A549 (cell line): ENCODE measurements around the gene MARCO. TPM values are rescaled to one million over a fixed set of nuclear protein-coding genes. Genes with fewer than 3 reads are reported as not detected.

Experiments
- ATAC-seq, 2 experiments: fragments of 200-7000 bp in 1 of 2; fragments of >200 bp in 1 of 2; cut with Nextera tagmentation in 1 of 2; cut with Tn5 transposase in 1 of 2; 3 replicates each; pipeline versions ENCODE4 v1.8.0 to v1.9.1; 2018 to 2020; ENCODE audit warnings: mild to moderate bottlenecking in 1 of 2, moderate library complexity in 1 of 2
- CTCF ChIA-PET: fragments of 300-600 bp; sonication (Branson Sonifier 250); formaldehyde crosslinking; extraction: SDS; loops from one replicate; lab custom pipeline; 2021; ENCODE audit warnings: antibody characterized with exemption, inconsistent platforms; lab: Yijun Ruan, JAX
- POLR2A ChIA-PET: fragments of 350-600 bp; formaldehyde crosslinking; extraction: SDS; loops from one replicate; lab custom pipeline; 2021; ENCODE audit warnings: antibody characterized with exemption, inconsistent platforms; lab: Yijun Ruan, JAX
- DNase-seq, 2 experiments: peaks; one replicate each; pipeline versions ENCODE4 v3.0.0 to v3.0.0-alpha.2; 2011 to 2016; ENCODE audit warnings: low read depth in 1 of 2, low spot score in 1 of 2
- FAIRE-seq: peaks from 2 replicates; lab custom pipeline; 2011; peaks lifted over from hg19 to GRCh38; lab: Jason Lieb, UNC
- H3K27ac ChIP-seq, 2 experiments: fragments of >200 bp; sonication (Bioruptor Twin); formaldehyde crosslinking; 3 replicates each; pipeline ENCODE4 v1.5.1; 2016 to 2017
- H3K4me1 ChIP-seq: fragments of >200 bp; sonication (Bioruptor Twin); formaldehyde crosslinking; 3 replicates; pipeline ENCODE4 v1.6.1; 2016
- H3K4me2 ChIP-seq: fragments of >200 bp; sonication (Bioruptor Twin); formaldehyde crosslinking; 3 replicates; pipeline ENCODE4 v1.6.1; 2016
- H3K4me3 ChIP-seq: fragments of >200 bp; sonication (Bioruptor Twin); formaldehyde crosslinking; 3 replicates; pipeline ENCODE4 v1.5.1; 2016
- H3K9me3 ChIP-seq: fragments of >200 bp; sonication (Bioruptor Twin); formaldehyde crosslinking; 3 replicates; pipeline ENCODE4 v1.6.1; 2016
- E2F6 ChIP-seq: IDR thresholded peaks from 2 replicates; pipeline ENCODE4 v1.6.1; 2012; ENCODE audit warnings: low read depth, borderline replicate concordance
- EHMT2 ChIP-seq: fragments of 200-600 bp; sonication (generic); IDR thresholded peaks from 2 replicates; pipeline ENCODE4 v1.6.1; 2016; ENCODE audit warnings: antibody characterized with exemption, low read depth, mild to moderate bottlenecking, moderate library complexity
- ESRRA ChIP-seq: fragments of 150-350 bp; IDR thresholded peaks from 2 replicates; pipeline ENCODE4 v1.6.1; 2014; ENCODE audit warnings: mild to moderate bottlenecking, low read length, borderline replicate concordance
- HEYL ChIP-seq: fragments of 250-450 bp; sonication (Bioruptor Pico); IDR thresholded peaks from 2 replicates; pipeline ENCODE4 v1.8.0; 2021; ENCODE audit warnings: mild to moderate bottlenecking, moderate library complexity
- HOXB5 ChIP-seq: fragments of 250-450 bp; sonication (Bioruptor Pico); IDR thresholded peaks from 2 replicates; pipeline ENCODE4 v1.5.0; 2020; ENCODE audit warnings: mild to moderate bottlenecking, moderate library complexity
- MAZ ChIP-seq: fragments of 150-350 bp; IDR thresholded peaks from 2 replicates; pipeline ENCODE4 v1.6.1; 2014; ENCODE audit warnings: antibody characterized with exemption, low read depth, low read length, borderline replicate concordance
- ZNF302 ChIP-seq: fragments of 250-450 bp; sonication (Bioruptor Pico); IDR thresholded peaks from 2 replicates; pipeline ENCODE4 v1.9.0; 2021; ENCODE audit warnings: inconsistent platforms, mild to moderate bottlenecking, moderate library complexity
- ZSCAN20 ChIP-seq: fragments of 250-450 bp; sonication (Bioruptor Pico); IDR thresholded peaks from 2 replicates; pipeline ENCODE4 v1.8.0; 2022; ENCODE audit warnings: mild to moderate bottlenecking, moderate library complexity
- WGBS: methylation state at CpG from one replicate; pipeline ENCODE4 v1.1.6; 2017; ENCODE audit errors: missing lambda C conversion rate; 5-methylcytosine and 5-hydroxymethylcytosine counted together
- polyA plus RNA-seq, 4 experiments: library from polyadenylated mRNA; depleted of rRNA in 3 of 4; stranded (reverse); fragments of >200 nt; fragmentation: RNase III in 1 of 4; extraction: RNeasy Plus Mini Kit Qiagen cat#74134 plus additional on column Dnase treatment in 1 of 4; gene quantifications; 2 replicates in 3 of 4; 3 replicates in 1 of 4; pipeline ENCODE4 v1.2.3, GENCODE V29; 2011 to 2017
- TF ChIP-seq, protein P1 (sequence below): IDR thresholded peaks from 2 replicates; pipeline ENCODE4 v1.6.1; 2012
- TF ChIP-seq, protein P2 (sequence below): fragments of 150-350 bp; IDR thresholded peaks from 2 replicates; pipeline ENCODE4 v1.6.1; 2014; ENCODE audit warnings: low read depth, mild to moderate bottlenecking, low read length
- TF ChIP-seq, protein P3 (sequence below): fragments of 450-650 bp; IDR thresholded peaks from 2 replicates; pipeline ENCODE4 v1.6.1; 2014; ENCODE audit warnings: antibody characterized with exemption
- TF ChIP-seq, protein P4 (sequence below): IDR thresholded peaks from 2 replicates; pipeline ENCODE4 v1.6.1; 2012

Gene MARCO
- polyA plus RNA-seq, 2 of the 4 experiments (the other 2 are of a cell fraction): 0.05 TPM; not detected in 1

- H3K27ac ChIP-seq: no peak overlapping the region
- H3K4me3 ChIP-seq: no peak overlapping the region
- H3K4me1 ChIP-seq: no peaks in the 10 kb centered on the region
- CTCF ChIA-PET: no interaction called here
- TF ChIP-seq ESRRA (no peak), MAZ (no peak), HEYL (CRISPR knock-in tag) (no peak), ZSCAN20 (CRISPR knock-in tag) (no peak), HOXB5 (CRISPR knock-in tag) (no peak), EHMT2 (no peak), E2F6 (no peak), ZNF302 (CRISPR knock-in tag) (no peak)
- TF ChIP-seq, protein P1, sequence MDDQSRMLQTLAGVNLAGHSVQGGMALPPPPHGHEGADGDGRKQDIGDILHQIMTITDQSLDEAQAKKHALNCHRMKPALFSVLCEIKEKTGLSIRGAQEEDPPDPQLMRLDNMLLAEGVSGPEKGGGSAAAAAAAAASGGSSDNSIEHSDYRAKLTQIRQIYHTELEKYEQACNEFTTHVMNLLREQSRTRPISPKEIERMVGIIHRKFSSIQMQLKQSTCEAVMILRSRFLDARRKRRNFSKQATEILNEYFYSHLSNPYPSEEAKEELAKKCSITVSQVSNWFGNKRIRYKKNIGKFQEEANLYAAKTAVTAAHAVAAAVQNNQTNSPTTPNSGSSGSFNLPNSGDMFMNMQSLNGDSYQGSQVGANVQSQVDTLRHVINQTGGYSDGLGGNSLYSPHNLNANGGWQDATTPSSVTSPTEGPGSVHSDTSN: no peak
- TF ChIP-seq, protein P2, sequence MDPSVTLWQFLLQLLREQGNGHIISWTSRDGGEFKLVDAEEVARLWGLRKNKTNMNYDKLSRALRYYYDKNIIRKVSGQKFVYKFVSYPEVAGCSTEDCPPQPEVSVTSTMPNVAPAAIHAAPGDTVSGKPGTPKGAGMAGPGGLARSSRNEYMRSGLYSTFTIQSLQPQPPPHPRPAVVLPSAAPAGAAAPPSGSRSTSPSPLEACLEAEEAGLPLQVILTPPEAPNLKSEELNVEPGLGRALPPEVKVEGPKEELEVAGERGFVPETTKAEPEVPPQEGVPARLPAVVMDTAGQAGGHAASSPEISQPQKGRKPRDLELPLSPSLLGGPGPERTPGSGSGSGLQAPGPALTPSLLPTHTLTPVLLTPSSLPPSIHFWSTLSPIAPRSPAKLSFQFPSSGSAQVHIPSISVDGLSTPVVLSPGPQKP: no peak
- TF ChIP-seq, protein P3, sequence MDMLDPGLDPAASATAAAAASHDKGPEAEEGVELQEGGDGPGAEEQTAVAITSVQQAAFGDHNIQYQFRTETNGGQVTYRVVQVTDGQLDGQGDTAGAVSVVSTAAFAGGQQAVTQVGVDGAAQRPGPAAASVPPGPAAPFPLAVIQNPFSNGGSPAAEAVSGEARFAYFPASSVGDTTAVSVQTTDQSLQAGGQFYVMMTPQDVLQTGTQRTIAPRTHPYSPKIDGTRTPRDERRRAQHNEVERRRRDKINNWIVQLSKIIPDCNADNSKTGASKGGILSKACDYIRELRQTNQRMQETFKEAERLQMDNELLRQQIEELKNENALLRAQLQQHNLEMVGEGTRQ: no peak
- TF ChIP-seq, protein P4, sequence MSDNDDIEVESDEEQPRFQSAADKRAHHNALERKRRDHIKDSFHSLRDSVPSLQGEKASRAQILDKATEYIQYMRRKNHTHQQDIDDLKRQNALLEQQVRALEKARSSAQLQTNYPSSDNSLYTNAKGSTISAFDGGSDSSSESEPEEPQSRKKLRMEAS: no peak
- TF ChIP-seq, all 56 proteins: peak for 0
- 62% methylated on average over 11 of the region's 11 CpGs for WGBS
- DNase-seq: no peak
- no peak for ATAC-seq
- POLR2A ChIA-PET: no interaction called here
- no peak for FAIRE-seq
- Histone ChIP-seq H3K9me3 (peaks cover 11% of the 10 kb centered on the region; the same call in 1 of the 3 replicates), H3K4me2 (no peak overlapping the region)
Observed at GRCh38 chr2:119040730-119041129, 98.7 kb downstream of the MARCO start.

Other genes with a start within 250 kb of the MARCO start
- gene EN1, start 94.5 kb upstream of the MARCO start, polyA plus RNA-seq (2011; rRNA removed): 0.05 and 0.06 TPM in 2 replicates
- 0.62 to 0.92 TPM (median 0.90 TPM) in 3 replicates for gene EN1, start 94.5 kb upstream of the MARCO start, polyA plus RNA-seq (2017; fragmentation: RNase III; extraction: RNeasy Plus Mini Kit Qiagen cat#74134 plus additional on column Dnase treatment)
- gene C1QL2, start 216.6 kb downstream of the MARCO start, polyA plus RNA-seq (2011; rRNA removed): not detected in 2 replicates
- gene C1QL2, start 216.6 kb downstream of the MARCO start, polyA plus RNA-seq (2017; fragmentation: RNase III; extraction: RNeasy Plus Mini Kit Qiagen cat#74134 plus additional on column Dnase treatment): not detected in 3 replicates